Prostate gland (tissue), 2 donors: Measurements from ENCODE around the gene RPS23. TPM values are rescaled to one million over a fixed set of nuclear protein-coding genes. Genes with fewer than 3 reads are reported as not detected.

ENCODE experiments used
- DNase-seq: peaks from one replicate; pipeline ENCODE4 v3.0.0-alpha.2; 2019; ENCODE audit warnings: low spot score
- H3K27ac ChIP-seq, 2 donors: fragments of 200-600 bp; sonication (generic); 2 replicates each; pipeline ENCODE4 v1.5.1; 2017 to 2019
- H3K27me3 ChIP-seq: fragments of 200-600 bp; sonication (generic); replicated peaks from 2 replicates; pipeline ENCODE4 v1.5.1; 2019; ENCODE audit not compliant: insufficient read depth
- H3K36me3 ChIP-seq, 2 donors: fragments of 200-600 bp; sonication (generic); 1 replicate in 1 of 2; 2 replicates in 1 of 2; pipeline versions ENCODE4 v1.5.1 to v1.8.1; 2017 to 2019
- H3K4me1 ChIP-seq: fragments of 200-600 bp; sonication (generic); replicated peaks from 2 replicates; pipeline ENCODE4 v1.5.1; 2019
- H3K4me3 ChIP-seq, 2 donors: fragments of 200-600 bp; sonication (generic); 2 replicates each; pipeline ENCODE4 v1.5.1; 2017 to 2019
- H3K9me3 ChIP-seq: fragments of 200-600 bp; sonication (generic); 2 replicates; pipeline ENCODE4 v1.5.1; 2017
- POLR2A ChIP-seq: fragments of 450-650 bp; IDR thresholded peaks from one replicate; pipeline ENCODE4 v1.6.1; 2016; ENCODE audit warnings: antibody characterized with exemption, mild to moderate bottlenecking
- POLR2AphosphoS5 ChIP-seq: sonication (generic); formaldehyde crosslinking; IDR thresholded peaks from one replicate; pipeline ENCODE4 v1.6.1; 2017; ENCODE audit warnings: antibody characterized with exemption
- WGBS: methylation state at CpG from one replicate; pipeline ENCODE4 v1.1.5; 2018; 5-methylcytosine and 5-hydroxymethylcytosine counted together
- intact Hi-C: fragments of 100-400 bp; cut with DNase I; formaldehyde crosslinking; loops from one replicate; pipeline ENCODE4 v1.14.2; 2022
- total RNA-seq, 2 donors: library from RNA; depleted of rRNA; stranded (reverse); fragments of >200 nt; gene quantifications; one replicate each; pipeline ENCODE4 v1.1.0, GENCODE V29; 2016
- TF ChIP-seq, protein P1 (sequence below), 4 experiments: fragments of 200-600 bp in 2 of 4; fragments of 450-650 bp in 2 of 4; sonication (generic) in 2 of 4; IDR thresholded peaks; 1 replicate in 3 of 4; 2 replicates in 1 of 4; pipeline ENCODE4 v1.5.1; 2016 to 2019; ENCODE audit warnings: antibody characterized with exemption in 4 of 4, mild to moderate bottlenecking in 2 of 4, moderate library complexity in 2 of 4

The RPS23 gene
- total RNA-seq, 2 donors from 2014 or later: 1,357 to 2,937 TPM

DNA sequence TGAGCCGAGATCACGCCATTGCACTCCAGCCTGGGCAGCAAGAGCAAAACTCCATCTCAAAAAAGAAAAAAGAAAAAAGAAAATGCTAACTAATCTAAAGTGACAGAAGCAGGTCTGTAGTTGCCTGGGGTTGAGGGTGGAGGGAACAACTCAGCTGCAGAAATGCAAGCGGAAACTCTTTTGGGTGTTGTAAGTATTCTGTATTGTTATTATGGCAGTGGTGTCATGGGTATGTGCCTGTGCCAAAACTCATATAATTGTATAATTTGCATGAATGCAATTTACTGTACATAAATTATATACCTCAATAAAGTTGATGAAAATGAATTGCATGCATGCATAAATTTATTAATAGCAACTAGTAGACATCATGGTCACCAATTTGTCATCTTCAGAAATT is 23.0 kb upstream of the RPS23 start:
- 97% methylated on average over 3 of the region's 3 CpGs for WGBS
- H3K36me3 ChIP-seq: no peaks in the 10 kb centered on the region
- intact Hi-C loops: no loop called here
- no peak overlapping the region for H3K27ac ChIP-seq
- no peak for DNase-seq
- no peak overlapping the region for H3K4me3 ChIP-seq
- H3K9me3 ChIP-seq: no peaks in the 10 kb centered on the region
- H3K4me1 ChIP-seq: no peaks in the 10 kb centered on the region
- TF ChIP-seq, protein P1, sequence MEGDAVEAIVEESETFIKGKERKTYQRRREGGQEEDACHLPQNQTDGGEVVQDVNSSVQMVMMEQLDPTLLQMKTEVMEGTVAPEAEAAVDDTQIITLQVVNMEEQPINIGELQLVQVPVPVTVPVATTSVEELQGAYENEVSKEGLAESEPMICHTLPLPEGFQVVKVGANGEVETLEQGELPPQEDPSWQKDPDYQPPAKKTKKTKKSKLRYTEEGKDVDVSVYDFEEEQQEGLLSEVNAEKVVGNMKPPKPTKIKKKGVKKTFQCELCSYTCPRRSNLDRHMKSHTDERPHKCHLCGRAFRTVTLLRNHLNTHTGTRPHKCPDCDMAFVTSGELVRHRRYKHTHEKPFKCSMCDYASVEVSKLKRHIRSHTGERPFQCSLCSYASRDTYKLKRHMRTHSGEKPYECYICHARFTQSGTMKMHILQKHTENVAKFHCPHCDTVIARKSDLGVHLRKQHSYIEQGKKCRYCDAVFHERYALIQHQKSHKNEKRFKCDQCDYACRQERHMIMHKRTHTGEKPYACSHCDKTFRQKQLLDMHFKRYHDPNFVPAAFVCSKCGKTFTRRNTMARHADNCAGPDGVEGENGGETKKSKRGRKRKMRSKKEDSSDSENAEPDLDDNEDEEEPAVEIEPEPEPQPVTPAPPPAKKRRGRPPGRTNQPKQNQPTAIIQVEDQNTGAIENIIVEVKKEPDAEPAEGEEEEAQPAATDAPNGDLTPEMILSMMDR (IDR thresholded peaks at IDR 0.05): no peak
- TF ChIP-seq POLR2A (no peak), POLR2AphosphoS5 (no peak)
- no peaks in the 10 kb centered on the region for H3K27me3 ChIP-seq

DNA sequence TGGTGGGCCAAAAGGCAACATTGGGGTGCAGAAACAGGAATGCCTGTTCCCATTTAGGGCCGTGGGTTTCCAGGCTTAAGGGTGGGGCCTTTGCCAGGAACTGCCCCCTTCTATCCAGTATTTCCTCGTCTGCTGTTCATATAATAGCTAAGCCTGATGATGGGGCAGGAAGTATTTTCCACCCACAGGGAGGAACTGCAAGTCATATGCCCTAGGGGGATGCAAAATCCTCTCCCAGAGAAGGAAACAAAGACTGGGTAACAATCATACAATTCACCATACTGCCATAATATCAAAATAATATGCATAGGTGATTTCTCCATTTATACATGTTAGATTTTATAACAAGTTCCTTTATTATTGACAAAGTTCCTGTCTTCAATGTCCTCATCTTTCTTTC is 20.5 kb upstream of the RPS23 start:
- DNase-seq: no peak
- intact Hi-C loops: no loop called here
- Histone ChIP-seq H3K27me3 (no peaks in the 10 kb centered on the region), H3K36me3 (no peaks in the 10 kb centered on the region), H3K9me3 (no peaks in the 10 kb centered on the region), H3K4me1 (no peaks in the 10 kb centered on the region), H3K4me3 (no peak overlapping the region), H3K27ac (no peak overlapping the region)
- WGBS: 58% methylated on average over 2 of the region's 2 CpGs
- TF ChIP-seq, protein P1 (IDR thresholded peaks at IDR 0.05): no peak
- TF ChIP-seq POLR2AphosphoS5 (no peak), POLR2A (no peak)

DNA sequence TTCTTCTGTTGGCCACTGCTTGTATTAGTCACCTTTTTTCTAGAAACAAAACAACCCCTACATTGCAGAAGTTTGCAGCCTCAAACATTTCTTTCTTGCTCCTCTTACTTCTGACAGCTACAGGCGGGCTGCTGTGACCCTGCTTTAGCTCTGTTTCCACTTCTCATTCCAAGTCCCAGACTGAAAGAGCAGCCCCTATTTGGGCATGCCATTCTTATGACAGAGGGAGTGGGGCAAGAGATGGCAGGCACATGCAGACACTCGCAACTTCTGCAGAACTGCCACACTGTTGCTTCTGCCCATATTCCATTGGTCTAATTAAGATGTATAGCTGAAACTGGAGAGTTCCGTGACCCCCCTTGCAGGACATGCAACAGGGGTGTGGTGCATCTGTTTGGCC is 19.6 kb upstream of the RPS23 start:
- Histone ChIP-seq H3K9me3 (no peaks in the 10 kb centered on the region), H3K36me3 (no peaks in the 10 kb centered on the region), H3K4me1 (no peaks in the 10 kb centered on the region), H3K27ac (no peak overlapping the region), H3K27me3 (no peaks in the 10 kb centered on the region), H3K4me3 (no peak overlapping the region)
- TF ChIP-seq, protein P1 (IDR thresholded peaks at IDR 0.05): no peak
- no peak for TF ChIP-seq POLR2AphosphoS5
- TF ChIP-seq POLR2A: no peak
- DNase-seq: no peak
- intact Hi-C loops: no loop called here
- WGBS: 65% methylated on average over 3 of the region's 3 CpGs

DNA sequence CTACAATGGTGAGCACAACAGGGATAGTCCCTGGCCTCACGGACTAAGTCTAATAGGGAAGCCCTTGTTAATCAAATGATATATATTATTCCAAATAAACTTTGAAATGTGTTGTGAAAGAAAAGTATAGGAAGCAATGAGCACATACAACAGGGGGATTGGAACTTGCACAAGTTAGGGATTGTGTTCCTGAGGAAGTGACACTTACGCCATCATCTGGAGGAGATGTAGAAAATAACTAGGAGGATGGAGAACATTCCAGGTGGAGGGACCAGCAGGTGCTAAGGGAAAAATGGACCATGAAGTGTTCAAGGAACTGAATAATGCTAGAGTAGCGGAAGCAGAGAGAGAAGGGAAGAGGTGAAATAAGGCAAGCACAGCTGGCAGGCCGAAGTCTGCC is 18.8 kb upstream of the RPS23 start:
- Histone ChIP-seq H3K9me3 (no peaks in the 10 kb centered on the region), H3K27me3 (no peaks in the 10 kb centered on the region), H3K27ac (no peak overlapping the region), H3K4me3 (no peak overlapping the region), H3K4me1 (no peaks in the 10 kb centered on the region), H3K36me3 (no peaks in the 10 kb centered on the region)
- no peak for TF ChIP-seq POLR2A
- no peak for TF ChIP-seq POLR2AphosphoS5
- TF ChIP-seq, protein P1 (IDR thresholded peaks at IDR 0.05): no peak
- intact Hi-C loops: no loop called here
- no peak for DNase-seq
- 95% methylated on average over 4 of the region's 4 CpGs for WGBS

DNA sequence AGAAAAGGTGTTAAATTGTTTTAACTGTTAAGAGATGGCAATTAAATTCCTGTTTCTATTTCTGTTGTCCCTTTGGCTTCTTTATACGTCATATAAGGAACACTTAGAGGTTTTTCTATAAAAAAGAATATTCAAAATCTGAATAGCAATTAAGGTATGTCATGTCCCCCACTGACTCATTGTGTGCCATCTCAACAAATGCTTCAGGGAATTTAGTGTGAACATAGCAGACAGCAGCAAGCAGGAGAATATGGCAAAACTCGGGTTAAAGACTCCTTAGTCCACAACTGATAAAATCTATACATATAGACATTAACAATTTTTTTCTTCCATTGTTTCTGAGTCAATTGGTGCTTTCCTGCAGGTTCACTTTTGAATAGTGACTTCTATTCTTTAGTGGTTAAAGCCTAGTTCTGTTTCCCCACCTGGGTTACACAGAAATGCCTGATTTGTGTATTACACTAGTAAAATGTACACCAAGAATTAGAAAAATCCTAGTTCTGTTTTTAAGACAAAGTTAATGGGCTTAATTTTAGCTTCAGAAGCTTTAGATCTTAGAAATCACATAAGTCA is 17.9 kb upstream of the RPS23 start:
- 68% methylated on average over 2 of the region's 2 CpGs for WGBS
- Histone ChIP-seq H3K4me1 (no peaks in the 10 kb centered on the region), H3K36me3 (no peaks in the 10 kb centered on the region), H3K27ac (no peak overlapping the region), H3K4me3 (no peak overlapping the region), H3K9me3 (no peaks in the 10 kb centered on the region), H3K27me3 (no peaks in the 10 kb centered on the region)
- intact Hi-C loops: no loop called here
- no peak for DNase-seq
- no peak for TF ChIP-seq POLR2AphosphoS5
- TF ChIP-seq, protein P1 (IDR thresholded peaks at IDR 0.05): no peak
- TF ChIP-seq POLR2A: no peak
